Activated CD4-positive, alpha-beta T cell treated with anti-CD3 and anti-CD28 coated beads for 48 hours (primary cell): ENCODE measurements around the gene HRH2.
"Not testable (repeated sequence)": the region's sequence is repeated elsewhere in the genome, so short reads cannot be mapped to it uniquely, and the experiment has no call there.

Experiments
- DNase-seq: peaks from one replicate; pipeline ENCODE4 v3.0.0-alpha.2; 2020

HRH2 gene

GRCh38 chr5:175657593-175658271 lies at the start of gene HRH2:
Gene HRH2, plus strand, starts transcription at chr5:175658071. Its CDS starts 25,163 bp downstream, at chr5:175683234.
- peak; percentile 70 for DNase-seq

- peak; percentile 64 for DNase-seq
Observed at GRCh38 chr5:175609526-175609925, 48.3 kb upstream of the HRH2 start.

GRCh38 chr5:175610381-175610780 lies 47.5 kb upstream of the HRH2 start:
- no peak for DNase-seq

GRCh38 chr5:175610898-175611297 lies 47.0 kb upstream of the HRH2 start:
- no peak for DNase-seq

GRCh38 chr5:175614223-175614815 lies 43.6 kb upstream of the HRH2 start:
- no peak for DNase-seq

GRCh38 chr5:175614861-175615260 lies 43.0 kb upstream of the HRH2 start:
- DNase-seq = no peak

- DNase-seq = peak; percentile 52
Observed at GRCh38 chr5:175616083-175616482, 41.8 kb upstream of the HRH2 start.

GRCh38 chr5:175616527-175616926 lies 41.3 kb upstream of the HRH2 start:
- not testable (repeated sequence) for DNase-seq

- DNase-seq = peak; percentile 16
Observed at GRCh38 chr5:175617447-175617846, 40.4 kb upstream of the HRH2 start.

- DNase-seq = no peak
Observed at GRCh38 chr5:175620527-175620926, 37.3 kb upstream of the HRH2 start.

GRCh38 chr5:175621971-175622370 lies 35.9 kb upstream of the HRH2 start:
- DNase-seq = no peak

GRCh38 chr5:175623088-175623487 lies 34.8 kb upstream of the HRH2 start:
- no peak for DNase-seq

GRCh38 chr5:175624316-175624715 lies 33.6 kb upstream of the HRH2 start:
- DNase-seq = no peak

GRCh38 chr5:175627005-175627404 lies 30.9 kb upstream of the HRH2 start:
- no peak for DNase-seq

- DNase-seq = no peak
Observed at GRCh38 chr5:175627739-175628138, 30.1 kb upstream of the HRH2 start.

GRCh38 chr5:175628668-175629067 lies 29.2 kb upstream of the HRH2 start:
- no peak for DNase-seq

GRCh38 chr5:175629261-175629660 lies 28.6 kb upstream of the HRH2 start:
- no peak for DNase-seq

GRCh38 chr5:175629793-175630192 lies 28.1 kb upstream of the HRH2 start:
- no peak for DNase-seq

- DNase-seq = no peak
Observed at GRCh38 chr5:175635854-175636584, 21.9 kb upstream of the HRH2 start.

- DNase-seq = no peak
Observed at GRCh38 chr5:175638305-175638704, 19.6 kb upstream of the HRH2 start.

- DNase-seq = no peak
Observed at GRCh38 chr5:175640106-175640775, 17.6 kb upstream of the HRH2 start.

GRCh38 chr5:175642998-175643397 lies 14.9 kb upstream of the HRH2 start:
- peak; percentile 30 for DNase-seq

- DNase-seq = no peak
Observed at GRCh38 chr5:175646251-175646650, 11.6 kb upstream of the HRH2 start.

- no peak for DNase-seq
Observed at GRCh38 chr5:175649967-175650366, 7.9 kb upstream of the HRH2 start.
